MM.1S (cell line): ENCODE data around the gene TRDMT1.

ENCODE experiments used
- CTCF ChIP-seq: fragments of 300-600 bp; sonication (generic); IDR thresholded peaks from 2 replicates; pipeline ENCODE4 v1.5.1; 2016; ENCODE audit warnings: antibody characterized with exemption, low read length, mixed read lengths
- EZH2 ChIP-seq: fragments of 300-600 bp; sonication (generic); optimal IDR thresholded peaks from 2 replicates; pipeline ENCODE3; 2017; ENCODE audit warnings: low read depth, mild to moderate bottlenecking, antibody characterized with exemption, low read length, mixed read lengths
- EZH2phosphoT487 ChIP-seq: fragments of 300-600 bp; sonication (generic); IDR thresholded peaks from 2 replicates; pipeline ENCODE4 v1.6.1; 2018; ENCODE audit warnings: antibody characterized with exemption, low read length

GRCh38 chr10:17250736-17251135 is 49.3 kb upstream of the TRDMT1 start:
- TF ChIP-seq CTCF: peak; percentile 18
- no peak for TF ChIP-seq EZH2
- no peak for TF ChIP-seq EZH2phosphoT487
